ENCODE results near the gene GTF2A2. TPM values are rescaled to one million over a fixed set of nuclear protein-coding genes. Genes with fewer than 3 reads are reported as not detected.
"Not testable (repeated sequence)": the region's sequence is repeated elsewhere in the genome, so short reads cannot be mapped to it uniquely, and the experiment has no call there.

The GTF2A2 gene
- total RNA-seq, 1 donor from 2014 or later = 72.7 TPM

DNA sequence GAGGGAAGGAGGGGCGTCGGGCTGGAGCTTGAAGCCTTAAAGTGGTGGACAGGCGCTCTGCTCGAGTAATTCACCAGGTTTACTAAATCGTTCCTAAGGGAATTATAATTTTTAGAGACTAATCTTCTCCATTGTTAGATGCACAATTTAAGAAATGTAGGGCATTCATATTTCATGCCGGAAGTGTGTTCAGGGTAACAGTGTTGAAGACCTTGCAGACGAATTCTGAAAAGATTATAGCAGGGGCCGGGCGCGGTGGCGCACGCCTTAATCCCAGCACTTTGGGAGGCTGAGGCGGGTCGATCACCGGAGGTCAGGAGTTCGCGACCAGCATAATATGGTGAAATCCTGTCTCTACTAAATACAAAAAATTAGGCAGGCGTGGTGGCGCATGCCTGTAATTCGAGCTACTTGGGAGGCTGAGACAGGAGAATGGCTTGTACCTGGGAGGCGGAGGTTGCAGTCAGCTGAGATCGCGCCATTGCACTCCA lies 365 bp upstream of the GTF2A2 start:
- Mint-ChIP-seq H3K36me3 (ENCODE audit: low read depth, unreplicated experiment) (peaks cover 23% of the 10 kb centered on the region), H3K27ac (ENCODE audit: unreplicated experiment) (no peak overlapping the region), H3K27me3 (ENCODE audit: unreplicated experiment) (no peaks in the 10 kb centered on the region), H3K9me3 (ENCODE audit: unreplicated experiment) (no peaks in the 10 kb centered on the region), H3K4me1 (ENCODE audit: unreplicated experiment) (no peaks in the 10 kb centered on the region), H3K4me3 (ENCODE audit: unreplicated experiment) (no peak overlapping the region)
- TF ChIP-seq, protein P1, sequence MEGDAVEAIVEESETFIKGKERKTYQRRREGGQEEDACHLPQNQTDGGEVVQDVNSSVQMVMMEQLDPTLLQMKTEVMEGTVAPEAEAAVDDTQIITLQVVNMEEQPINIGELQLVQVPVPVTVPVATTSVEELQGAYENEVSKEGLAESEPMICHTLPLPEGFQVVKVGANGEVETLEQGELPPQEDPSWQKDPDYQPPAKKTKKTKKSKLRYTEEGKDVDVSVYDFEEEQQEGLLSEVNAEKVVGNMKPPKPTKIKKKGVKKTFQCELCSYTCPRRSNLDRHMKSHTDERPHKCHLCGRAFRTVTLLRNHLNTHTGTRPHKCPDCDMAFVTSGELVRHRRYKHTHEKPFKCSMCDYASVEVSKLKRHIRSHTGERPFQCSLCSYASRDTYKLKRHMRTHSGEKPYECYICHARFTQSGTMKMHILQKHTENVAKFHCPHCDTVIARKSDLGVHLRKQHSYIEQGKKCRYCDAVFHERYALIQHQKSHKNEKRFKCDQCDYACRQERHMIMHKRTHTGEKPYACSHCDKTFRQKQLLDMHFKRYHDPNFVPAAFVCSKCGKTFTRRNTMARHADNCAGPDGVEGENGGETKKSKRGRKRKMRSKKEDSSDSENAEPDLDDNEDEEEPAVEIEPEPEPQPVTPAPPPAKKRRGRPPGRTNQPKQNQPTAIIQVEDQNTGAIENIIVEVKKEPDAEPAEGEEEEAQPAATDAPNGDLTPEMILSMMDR (IDR thresholded peaks at IDR 0.05; ENCODE audit: unreplicated experiment) = no peak
- no peak for DNase-seq (ENCODE audit: low spot score)

DNA sequence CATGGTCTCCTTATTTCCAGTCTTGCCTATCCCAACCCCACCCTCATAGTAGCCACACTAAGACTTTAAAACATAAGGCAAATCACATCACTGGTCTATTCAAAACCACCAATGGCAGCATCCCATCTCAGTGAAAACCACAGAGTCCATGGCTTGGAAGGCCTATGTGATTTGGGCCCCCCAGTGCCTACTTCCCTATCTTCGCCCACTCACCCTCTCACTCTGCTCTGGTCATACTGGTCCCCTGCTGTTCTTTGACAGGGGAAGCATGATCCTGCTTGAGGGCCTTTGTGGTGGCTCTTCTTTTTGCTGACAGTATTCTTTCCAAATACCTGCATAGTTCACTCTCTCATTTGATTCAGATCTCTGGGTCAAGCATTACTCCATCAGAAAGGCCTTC lies 3.3 kb downstream of the GTF2A2 start:
- Mint-ChIP-seq H3K9me3 (ENCODE audit: unreplicated experiment) (no peaks in the 10 kb centered on the region), H3K27ac (ENCODE audit: unreplicated experiment) (no peak overlapping the region), H3K4me3 (ENCODE audit: unreplicated experiment) (no peak overlapping the region), H3K36me3 (ENCODE audit: low read depth, unreplicated experiment) (peaks cover 19% of the 10 kb centered on the region), H3K4me1 (ENCODE audit: unreplicated experiment) (no peaks in the 10 kb centered on the region), H3K27me3 (ENCODE audit: unreplicated experiment) (no peaks in the 10 kb centered on the region)
- TF ChIP-seq, protein P1 (IDR thresholded peaks at IDR 0.05; ENCODE audit: unreplicated experiment) = no peak
- DNase-seq (ENCODE audit: low spot score) = no peak

DNA sequence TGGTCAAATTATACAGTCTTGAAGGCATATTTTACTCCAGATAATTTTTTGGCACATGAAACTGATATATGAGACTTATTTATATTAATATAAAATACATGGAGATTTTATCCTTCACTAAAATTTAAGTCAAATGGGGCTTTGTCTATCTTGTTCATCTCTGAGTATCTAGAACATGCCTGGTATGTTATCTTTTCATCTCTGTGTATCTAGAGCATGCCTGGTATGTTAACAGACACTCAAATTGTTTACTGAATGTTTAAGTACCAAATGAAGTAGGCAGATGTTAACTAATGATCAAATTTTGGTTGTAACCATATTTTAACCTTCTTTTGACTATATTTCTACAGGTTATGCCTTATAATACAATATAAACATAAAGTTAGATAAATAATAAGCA lies 7.7 kb downstream of the GTF2A2 start:
- H3K27ac Mint-ChIP-seq (ENCODE audit: unreplicated experiment) = no peak overlapping the region
- no peaks in the 10 kb centered on the region for H3K27me3 Mint-ChIP-seq (ENCODE audit: unreplicated experiment)
- no peak overlapping the region for H3K4me3 Mint-ChIP-seq (ENCODE audit: unreplicated experiment)
- TF ChIP-seq, protein P1 (IDR thresholded peaks at IDR 0.05; ENCODE audit: unreplicated experiment) = no peak
- DNase-seq (ENCODE audit: low spot score) = no peak
- H3K36me3 Mint-ChIP-seq (ENCODE audit: low read depth, unreplicated experiment) = peaks cover 19% of the 10 kb centered on the region
- H3K9me3 Mint-ChIP-seq (ENCODE audit: unreplicated experiment) = no peaks in the 10 kb centered on the region
- H3K4me1 Mint-ChIP-seq (ENCODE audit: unreplicated experiment) = no peaks in the 10 kb centered on the region

DNA sequence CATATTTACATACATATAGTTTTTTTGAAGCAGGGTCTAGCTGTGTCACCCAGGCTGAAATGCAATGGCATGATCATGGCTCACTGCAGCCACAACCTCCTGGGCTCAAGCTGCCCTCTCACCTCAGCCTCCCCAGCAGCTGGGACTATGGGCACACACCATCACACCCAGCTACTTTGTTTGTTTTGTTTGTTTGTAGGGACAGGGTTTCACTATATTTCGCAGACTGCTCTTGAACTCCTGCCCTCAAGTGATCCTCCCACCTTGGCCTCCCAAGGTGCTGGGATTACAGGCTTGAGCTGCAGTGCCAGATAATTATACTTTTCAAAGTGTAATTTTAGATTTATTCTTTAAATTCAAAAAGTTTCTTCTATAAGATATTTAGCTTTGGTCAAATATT lies 10.2 kb downstream of the GTF2A2 start:
- H3K27ac Mint-ChIP-seq (ENCODE audit: unreplicated experiment) = no peak overlapping the region
- no peaks in the 10 kb centered on the region for H3K4me1 Mint-ChIP-seq (ENCODE audit: unreplicated experiment)
- DNase-seq (ENCODE audit: low spot score) = no peak
- no peaks in the 10 kb centered on the region for H3K9me3 Mint-ChIP-seq (ENCODE audit: unreplicated experiment)
- TF ChIP-seq, protein P1 (IDR thresholded peaks at IDR 0.05; ENCODE audit: unreplicated experiment) = no peak
- H3K36me3 Mint-ChIP-seq (ENCODE audit: low read depth, unreplicated experiment) = peaks cover 9% of the 10 kb centered on the region
- H3K4me3 Mint-ChIP-seq (ENCODE audit: unreplicated experiment) = no peak overlapping the region
- no peaks in the 10 kb centered on the region for H3K27me3 Mint-ChIP-seq (ENCODE audit: unreplicated experiment)

DNA sequence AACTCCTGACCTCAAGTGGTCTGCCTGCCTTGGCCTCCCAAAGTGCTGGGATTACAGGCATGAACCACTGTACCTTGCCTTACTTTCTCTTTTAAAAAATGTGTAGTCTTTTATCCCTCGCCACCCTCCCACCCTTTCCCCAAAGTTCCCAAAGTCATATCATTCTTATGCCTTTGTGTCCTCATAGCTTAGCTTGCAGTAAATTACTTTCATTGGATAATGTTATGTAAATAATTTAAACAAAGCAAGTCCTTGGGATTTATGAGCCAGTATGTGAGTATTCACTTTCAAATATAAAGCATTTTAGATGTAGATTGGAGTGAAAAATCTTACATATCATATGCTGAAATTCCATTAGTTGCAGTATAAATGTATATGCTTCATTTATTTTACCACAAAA lies 11.0 kb downstream of the GTF2A2 start:
- Mint-ChIP-seq H3K9me3 (ENCODE audit: unreplicated experiment) (no peaks in the 10 kb centered on the region), H3K4me1 (ENCODE audit: unreplicated experiment) (no peaks in the 10 kb centered on the region), H3K27me3 (ENCODE audit: unreplicated experiment) (no peaks in the 10 kb centered on the region), H3K27ac (ENCODE audit: unreplicated experiment) (no peak overlapping the region), H3K4me3 (ENCODE audit: unreplicated experiment) (no peak overlapping the region), H3K36me3 (ENCODE audit: low read depth, unreplicated experiment) (peaks cover 6% of the 10 kb centered on the region)
- no peak for DNase-seq (ENCODE audit: low spot score)
- TF ChIP-seq, protein P1 (IDR thresholded peaks at IDR 0.05; ENCODE audit: unreplicated experiment) = no peak

DNA sequence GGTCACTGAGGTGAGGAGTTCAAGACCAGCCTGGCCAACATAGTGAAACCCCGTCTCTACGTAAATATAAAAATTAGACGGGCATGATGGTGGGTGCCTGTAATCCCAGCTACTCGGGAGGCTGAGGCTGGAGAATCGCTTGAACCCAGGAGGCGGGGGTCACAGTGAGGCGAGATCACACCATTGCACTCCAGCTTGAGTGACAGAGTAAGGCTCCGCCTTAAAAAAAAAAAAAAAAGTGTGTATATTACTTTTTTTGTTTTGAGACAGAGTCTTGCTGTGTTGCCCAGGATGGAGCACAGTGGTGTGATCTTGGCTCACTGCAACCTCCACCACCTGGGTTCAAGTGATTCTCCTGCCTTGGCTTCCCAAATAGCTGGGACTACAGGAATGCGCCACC lies 11.5 kb downstream of the GTF2A2 start:
- H3K36me3 Mint-ChIP-seq (ENCODE audit: low read depth, unreplicated experiment); H3K9me3 Mint-ChIP-seq (ENCODE audit: unreplicated experiment); DNase-seq (ENCODE audit: low spot score); H3K27me3 Mint-ChIP-seq (ENCODE audit: unreplicated experiment); H3K27ac Mint-ChIP-seq (ENCODE audit: unreplicated experiment); H3K4me3 Mint-ChIP-seq (ENCODE audit: unreplicated experiment); H3K4me1 Mint-ChIP-seq (ENCODE audit: unreplicated experiment): not testable (repeated sequence)
